22Rv1 (cell line): Measurements from ENCODE around the gene RMRP.

Source experiments
- H3K27ac ChIP-seq: fragments of 450-650 bp; 2 replicates; pipeline ENCODE4 v1.5.1; 2017
- CTCF ChIP-seq: fragments of 450-650 bp; IDR thresholded peaks from 2 replicates; pipeline ENCODE4 v1.5.1; 2017; ENCODE audit warnings: mild to moderate bottlenecking
- ZFX ChIP-seq: fragments of 450-650 bp; IDR thresholded peaks from 2 replicates; pipeline ENCODE4 v1.6.1; 2017; ENCODE audit warnings: antibody characterized with exemption, borderline replicate concordance

RMRP gene

GRCh38 chr9:35658137-35658967 lies 533 bp upstream of the RMRP start, which contains the start of gene CCDC107:
TSS of gene CCDC107 (plus strand) at chr9:35658292. CDS start at chr9:35658380, 88 bp downstream.
- TF ChIP-seq CTCF (peak; percentile 77), ZFX (no peak)
- peak within 1 kb of the TSS; percentile 89 for H3K27ac ChIP-seq

- TF ChIP-seq ZFX (no peak), CTCF (no peak)
- H3K27ac ChIP-seq, result peak overlapping the region; percentile 89
Measured at GRCh38 chr9:35656831-35657545, 831 bp downstream of the RMRP start.

GRCh38 chr9:35656348-35656747 lies 1.5 kb downstream of the RMRP start:
- H3K27ac ChIP-seq, result peak overlapping the region; percentile 89; the same call in 1 of the 2 replicates
- no peak for TF ChIP-seq CTCF
- no peak for TF ChIP-seq ZFX

- TF ChIP-seq CTCF, result no peak
- TF ChIP-seq ZFX, result no peak
- H3K27ac ChIP-seq, result no peak overlapping the region
Measured at GRCh38 chr9:35653611-35654010, 4.2 kb downstream of the RMRP start.

- no peak overlapping the region for H3K27ac ChIP-seq
- TF ChIP-seq CTCF (no peak), ZFX (no peak)
Measured at GRCh38 chr9:35652829-35653209, 5.0 kb downstream of the RMRP start.

- no peak overlapping the region for H3K27ac ChIP-seq
- no peak for TF ChIP-seq CTCF
- no peak for TF ChIP-seq ZFX
Measured at GRCh38 chr9:35651956-35652828, 5.6 kb downstream of the RMRP start.
